ENCODE data around the gene SMAD6. TPM values are rescaled to one million over a fixed set of nuclear protein-coding genes. Genes with fewer than 3 reads are reported as not detected.
"Not testable (repeated sequence)": the region's sequence is repeated elsewhere in the genome, so short reads cannot be mapped to it uniquely, and the experiment has no call there.

SMAD6 gene
- total and polyA plus RNA-seq, 12 donors, result 1.9 to 31.9 (median 7.4) TPM

DNA sequence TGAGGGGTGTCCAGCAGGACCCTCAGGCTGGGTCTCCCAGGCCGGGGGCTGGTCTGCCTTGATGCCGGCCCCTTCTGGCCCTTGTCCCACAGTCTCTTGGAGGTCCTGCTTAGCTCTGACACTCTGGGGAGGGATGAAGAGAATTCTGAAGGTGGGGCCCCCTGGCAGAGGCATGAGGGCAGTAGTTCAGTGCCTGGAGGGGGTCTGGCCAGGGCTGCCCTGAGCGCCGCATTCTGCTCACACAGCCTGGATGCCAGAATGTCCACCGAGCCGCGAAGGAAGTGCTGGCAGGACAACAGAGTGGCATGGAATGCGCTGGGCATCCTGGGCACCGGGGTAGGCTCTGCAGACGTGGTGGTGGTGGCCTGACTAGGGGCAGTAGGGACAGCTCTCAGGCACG lies 55.5 kb downstream of the SMAD6 start:
- peaks cover under 1 to 18% of the 10 kb centered on the region in 2 donors for H3K4me1 ChIP-seq (replicated peaks in 1 of 2)
- peaks cover 0 to 8% (median 0%) of the 10 kb centered on the region in 3 donors for H3K9me3 ChIP-seq (replicated peaks in 1 of 3)
- TF ChIP-seq, protein P1, sequence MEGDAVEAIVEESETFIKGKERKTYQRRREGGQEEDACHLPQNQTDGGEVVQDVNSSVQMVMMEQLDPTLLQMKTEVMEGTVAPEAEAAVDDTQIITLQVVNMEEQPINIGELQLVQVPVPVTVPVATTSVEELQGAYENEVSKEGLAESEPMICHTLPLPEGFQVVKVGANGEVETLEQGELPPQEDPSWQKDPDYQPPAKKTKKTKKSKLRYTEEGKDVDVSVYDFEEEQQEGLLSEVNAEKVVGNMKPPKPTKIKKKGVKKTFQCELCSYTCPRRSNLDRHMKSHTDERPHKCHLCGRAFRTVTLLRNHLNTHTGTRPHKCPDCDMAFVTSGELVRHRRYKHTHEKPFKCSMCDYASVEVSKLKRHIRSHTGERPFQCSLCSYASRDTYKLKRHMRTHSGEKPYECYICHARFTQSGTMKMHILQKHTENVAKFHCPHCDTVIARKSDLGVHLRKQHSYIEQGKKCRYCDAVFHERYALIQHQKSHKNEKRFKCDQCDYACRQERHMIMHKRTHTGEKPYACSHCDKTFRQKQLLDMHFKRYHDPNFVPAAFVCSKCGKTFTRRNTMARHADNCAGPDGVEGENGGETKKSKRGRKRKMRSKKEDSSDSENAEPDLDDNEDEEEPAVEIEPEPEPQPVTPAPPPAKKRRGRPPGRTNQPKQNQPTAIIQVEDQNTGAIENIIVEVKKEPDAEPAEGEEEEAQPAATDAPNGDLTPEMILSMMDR (IDR thresholded peaks at IDR 0.05), result no peak
- no peak for TF ChIP-seq POLR2A (IDR thresholded peaks at IDR 0.05)
- peak overlapping the region in 1 of 5 donors; percentile 71 for H3K27ac ChIP-seq
- intact Hi-C loops (cut with DNase I), result no loop called here
- 85 to 88% methylated on average over 11 of the region's 11 CpGs; no CpG with 5 or more reads in 2 of the 4 donors for WGBS, 4 donors
- H3K4me3 ChIP-seq, result no peak overlapping the region
- H3K27me3 ChIP-seq, result no peaks in the 10 kb centered on the region
- DNase-seq, result no peak
- H3K36me3 ChIP-seq (replicated peaks in 1 of 2), result no peaks in the 10 kb centered on the region

DNA sequence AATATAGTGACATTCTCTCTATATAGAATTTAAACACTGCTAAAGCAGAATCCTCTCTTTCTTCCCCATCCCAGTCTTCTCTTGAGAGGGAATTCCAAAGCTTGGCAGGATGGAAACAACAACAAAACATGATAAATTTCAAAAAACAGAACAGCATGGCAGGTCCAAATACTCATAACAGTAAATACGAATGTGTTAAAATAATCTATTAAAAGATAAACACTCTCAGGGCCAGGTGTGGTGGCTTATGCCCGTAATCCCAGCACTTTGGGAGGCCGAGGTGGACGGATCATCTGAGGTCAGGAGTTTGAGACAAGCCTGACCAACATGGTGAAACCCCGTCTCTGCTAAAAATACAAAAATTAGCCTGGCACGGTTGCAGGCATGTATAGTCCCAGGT lies 56.2 kb downstream of the SMAD6 start:
- H3K9me3 ChIP-seq (replicated peaks in 1 of 3); H3K36me3 ChIP-seq (replicated peaks in 1 of 2); intact Hi-C loops (cut with DNase I); H3K4me3 ChIP-seq; DNase-seq; H3K27me3 ChIP-seq: not testable (repeated sequence)
- Histone ChIP-seq H3K27ac (peak overlapping the region in 1 of 5 donors; percentile 47), H3K4me1 (replicated peaks in 1 of 2) (peaks cover 7 to 25% of the 10 kb centered on the region in 2 donors)
- 89 to 94% (median 90%) methylated on average over 6 of the region's 6 CpGs for WGBS, 4 donors

GRCh38 chr15:66758844-66759243 lies 56.8 kb downstream of the SMAD6 start:
- 50 to 73% (median 57%) methylated on average over 3 of the region's 3 CpGs for WGBS, 4 donors
- H3K36me3 ChIP-seq (replicated peaks in 1 of 2), result no peaks in the 10 kb centered on the region
- H3K27me3 ChIP-seq, result no peaks in the 10 kb centered on the region
- H3K4me1 ChIP-seq (replicated peaks in 1 of 2), result peaks cover 14 to 31% of the 10 kb centered on the region in 2 donors
- intact Hi-C loops (cut with DNase I), result no loop called here
- peak overlapping the region in 1 of 5 donors; percentile 92 for H3K27ac ChIP-seq
- H3K9me3 ChIP-seq (replicated peaks in 1 of 3), result peaks cover 0 to 8% (median 0%) of the 10 kb centered on the region in 3 donors
- no peak overlapping the region for H3K4me3 ChIP-seq
- no peak for DNase-seq
- no peak for TF ChIP-seq POLR2A (IDR thresholded peaks at IDR 0.05)
- TF ChIP-seq, protein P1 (IDR thresholded peaks at IDR 0.05), result no peak

- peaks cover 0 to 3% (median 0%) of the 10 kb centered on the region in 3 donors for H3K9me3 ChIP-seq (replicated peaks in 1 of 3)
- H3K4me3 ChIP-seq, result no peak overlapping the region
- TF ChIP-seq, protein P1 (IDR thresholded peaks at IDR 0.05), result no peak
- TF ChIP-seq POLR2A (IDR thresholded peaks at IDR 0.05), result no peak
- intact Hi-C loops (cut with DNase I), result no loop called here
- DNase-seq, result peak in 3 of 7 donors; percentile 45 to 68 (median 67)
- no peaks in the 10 kb centered on the region for H3K27me3 ChIP-seq
- H3K4me1 ChIP-seq (replicated peaks in 1 of 2), result peaks cover 14 to 41% of the 10 kb centered on the region in 2 donors
- 75 to 79% (median 78%) methylated on average over 13 to 16 of the region's 16 CpGs for WGBS, 4 donors
- peak overlapping the region in 4 of 5 donors; percentile 43 to 92 (median 58) for H3K27ac ChIP-seq
- H3K36me3 ChIP-seq (replicated peaks in 1 of 2), result no peaks in the 10 kb centered on the region
Observed at GRCh38 chr15:66760097-66760967, 58.3 kb downstream of the SMAD6 start.
